Measurements from ENCODE around the gene OPA1.

The OPA1 gene

GRCh38 chr3:193746832-193747231, 153.8 kb downstream of the OPA1 start:
- DNase-seq = no peak
